Measurements from ENCODE around the gene ACSL6. TPM values are rescaled to one million over a fixed set of nuclear protein-coding genes. Genes with fewer than 3 reads are reported as not detected.
"Not testable (repeated sequence)": the region's sequence is repeated elsewhere in the genome, so short reads cannot be mapped to it uniquely, and the experiment has no call there.

The ACSL6 gene
- total RNA-seq, 2 experiments from 2014 or later: 20.8 to 21.5 TPM

DNA sequence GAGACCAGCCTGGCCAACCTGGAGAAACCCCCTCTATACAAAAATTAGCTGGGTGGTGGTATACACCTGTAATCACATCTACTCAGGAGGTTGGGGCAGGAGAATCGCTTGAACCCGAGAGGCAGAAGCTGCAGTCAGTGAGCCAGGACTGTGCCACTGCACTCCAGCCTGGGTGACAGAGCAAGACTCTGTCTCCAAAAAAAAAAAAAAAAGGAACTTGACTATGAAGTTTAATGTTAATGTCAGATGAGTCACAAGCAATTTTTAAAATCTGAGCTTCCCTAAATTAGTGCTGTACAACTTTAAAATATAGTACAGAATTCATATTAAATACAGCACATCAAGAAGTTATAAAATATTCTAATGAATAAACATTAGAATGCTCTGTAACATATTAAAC lies 67.5 kb downstream of the ACSL6 start:
- ChIA-PET CTCF (no interaction called here), POLR2A (no interaction called here)
- H3K4me3 Mint-ChIP-seq: no peak overlapping the region
- no peaks in the 10 kb centered on the region for H3K9me3 Mint-ChIP-seq (ENCODE audit: insufficient read depth)
- DNase-seq (no peak), ATAC-seq (no peak)
- H3K4me1 Mint-ChIP-seq (ENCODE audit: low read depth): no peaks in the 10 kb centered on the region
- H3K27me3 Mint-ChIP-seq (ENCODE audit: low read depth): peaks cover 3% of the 10 kb centered on the region
- no peaks in the 10 kb centered on the region for H3K36me3 Mint-ChIP-seq (ENCODE audit: low read depth)
- no peak overlapping the region for H3K27ac Mint-ChIP-seq

DNA sequence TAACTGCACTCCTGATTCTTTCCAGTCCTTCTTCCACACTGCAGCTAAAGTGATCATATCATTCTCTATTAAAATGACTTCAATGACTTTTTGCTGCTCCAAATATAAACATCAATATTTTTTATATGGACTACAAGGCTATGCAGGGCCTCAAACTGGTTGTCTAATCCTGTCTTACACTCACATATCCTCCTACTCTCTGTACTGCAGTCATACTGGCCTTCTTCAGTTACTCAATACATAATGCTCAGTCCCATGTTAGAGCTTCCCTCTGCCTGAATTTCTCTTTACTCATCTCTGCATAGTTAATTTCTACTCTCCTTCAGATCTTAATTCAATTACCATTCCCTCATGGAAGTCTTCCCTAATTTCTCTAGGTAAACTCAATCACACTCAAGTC lies 69.4 kb downstream of the ACSL6 start:
- H3K4me1 Mint-ChIP-seq (ENCODE audit: low read depth): no peaks in the 10 kb centered on the region
- H3K27ac Mint-ChIP-seq: no peak overlapping the region
- H3K27me3 Mint-ChIP-seq (ENCODE audit: low read depth): peaks cover 3% of the 10 kb centered on the region
- CTCF ChIA-PET: interaction anchor here (1.0 kb wide), 1 partner anchor 121 kb away, joined by 4 read pairs; no protein-coding TSS in a partner anchor
- ATAC-seq (no peak), DNase-seq (no peak)
- no peaks in the 10 kb centered on the region for H3K9me3 Mint-ChIP-seq (ENCODE audit: insufficient read depth)
- no peaks in the 10 kb centered on the region for H3K36me3 Mint-ChIP-seq (ENCODE audit: low read depth)
- POLR2A ChIA-PET: no interaction called here
- no peak overlapping the region for H3K4me3 Mint-ChIP-seq

DNA sequence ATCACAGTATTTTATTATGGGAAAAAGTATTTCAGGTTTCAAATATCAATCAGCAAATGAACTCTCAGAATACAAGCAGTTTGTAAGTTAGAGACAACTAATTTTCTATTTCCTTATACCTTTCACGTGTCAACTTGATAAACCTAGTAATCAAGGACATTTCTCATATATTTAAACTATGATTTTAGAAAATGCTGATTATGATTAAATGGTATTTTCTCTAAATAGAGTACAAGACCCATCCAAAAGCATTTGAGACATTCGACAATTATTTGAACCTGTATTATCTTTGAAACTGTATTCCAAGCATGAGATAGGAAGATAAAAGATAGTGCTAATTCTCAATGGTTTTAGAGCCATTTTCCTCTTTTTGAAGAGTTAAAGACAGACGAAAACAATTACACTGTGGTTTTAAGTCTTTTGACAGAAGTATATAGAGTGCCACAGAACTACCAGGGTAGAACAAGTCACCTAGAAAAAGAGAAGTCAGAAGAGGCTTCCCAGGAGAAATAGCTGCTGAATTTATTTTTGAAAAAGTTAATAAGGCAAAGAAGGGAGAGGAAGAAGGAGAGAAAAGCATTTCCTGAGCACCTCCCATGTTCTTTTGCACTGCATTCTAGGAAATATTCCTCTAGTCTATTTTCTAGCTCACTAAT lies 71.6 kb downstream of the ACSL6 start:
- Mint-ChIP-seq H3K9me3 (ENCODE audit: insufficient read depth) (no peaks in the 10 kb centered on the region), H3K27me3 (ENCODE audit: low read depth) (peaks cover 10% of the 10 kb centered on the region), H3K4me1 (ENCODE audit: low read depth) (no peaks in the 10 kb centered on the region), H3K27ac (no peak overlapping the region), H3K36me3 (ENCODE audit: low read depth) (no peaks in the 10 kb centered on the region), H3K4me3 (no peak overlapping the region)
- ChIA-PET POLR2A (no interaction called here), CTCF (no interaction called here)
- ATAC-seq (no peak), DNase-seq (no peak)

DNA sequence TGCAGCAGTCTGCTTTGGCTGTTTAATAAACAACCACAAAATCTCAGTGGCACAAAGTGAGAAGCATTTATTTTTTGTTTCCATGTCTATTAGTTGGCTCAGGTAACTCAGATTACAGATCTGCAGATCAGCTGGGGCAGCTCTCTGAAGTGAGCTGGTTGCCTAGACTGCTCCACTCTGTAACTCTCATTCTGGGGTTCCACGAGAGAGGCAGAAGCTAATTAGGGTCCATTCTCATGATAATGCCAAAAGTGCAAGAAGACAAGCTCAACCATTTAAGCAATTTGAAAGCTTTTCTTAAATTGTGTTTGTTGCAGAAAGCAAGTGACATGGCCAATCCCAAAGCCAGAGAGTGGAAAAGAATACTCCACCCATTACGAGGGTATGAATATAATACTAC lies 79.2 kb downstream of the ACSL6 start:
- H3K4me3 Mint-ChIP-seq: no peak overlapping the region
- peaks cover 4% of the 10 kb centered on the region for H3K36me3 Mint-ChIP-seq (ENCODE audit: low read depth)
- ATAC-seq (no peak), DNase-seq (no peak)
- H3K27ac Mint-ChIP-seq: no peak overlapping the region
- peaks cover 13% of the 10 kb centered on the region for H3K27me3 Mint-ChIP-seq (ENCODE audit: low read depth)
- ChIA-PET CTCF (no interaction called here), POLR2A (no interaction called here)
- no peaks in the 10 kb centered on the region for H3K4me1 Mint-ChIP-seq (ENCODE audit: low read depth)
- H3K9me3 Mint-ChIP-seq (ENCODE audit: insufficient read depth): peaks cover 31% of the 10 kb centered on the region

DNA sequence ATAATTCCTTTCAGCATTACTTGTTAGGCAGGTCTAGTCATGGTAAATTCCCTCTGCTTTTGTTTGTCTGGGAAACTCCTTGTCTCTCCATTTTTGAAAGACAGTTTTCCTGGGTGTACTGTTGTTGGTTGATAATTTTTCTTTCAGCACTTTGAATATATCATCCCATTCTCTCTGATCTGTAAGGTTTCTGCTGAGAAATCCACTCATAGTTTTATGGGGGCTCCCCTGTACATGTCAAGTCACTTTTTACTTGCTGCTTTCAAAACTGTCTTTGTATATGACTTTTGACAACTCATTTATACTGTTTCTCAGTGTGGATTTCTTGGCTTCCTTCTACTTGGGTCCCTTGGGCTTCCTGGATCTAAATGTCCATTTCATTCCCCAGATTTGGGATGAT lies 82.5 kb downstream of the ACSL6 start:
- POLR2A ChIA-PET: no interaction called here
- H3K27ac Mint-ChIP-seq: no peak overlapping the region
- H3K4me1 Mint-ChIP-seq (ENCODE audit: low read depth): no peaks in the 10 kb centered on the region
- CTCF ChIA-PET: no interaction called here
- peaks cover 8% of the 10 kb centered on the region for H3K27me3 Mint-ChIP-seq (ENCODE audit: low read depth)
- H3K36me3 Mint-ChIP-seq (ENCODE audit: low read depth): peaks cover 11% of the 10 kb centered on the region
- no peak overlapping the region for H3K4me3 Mint-ChIP-seq
- H3K9me3 Mint-ChIP-seq (ENCODE audit: insufficient read depth): peaks cover 50% of the 10 kb centered on the region
- no peak for ATAC-seq
- DNase-seq: no peak

DNA sequence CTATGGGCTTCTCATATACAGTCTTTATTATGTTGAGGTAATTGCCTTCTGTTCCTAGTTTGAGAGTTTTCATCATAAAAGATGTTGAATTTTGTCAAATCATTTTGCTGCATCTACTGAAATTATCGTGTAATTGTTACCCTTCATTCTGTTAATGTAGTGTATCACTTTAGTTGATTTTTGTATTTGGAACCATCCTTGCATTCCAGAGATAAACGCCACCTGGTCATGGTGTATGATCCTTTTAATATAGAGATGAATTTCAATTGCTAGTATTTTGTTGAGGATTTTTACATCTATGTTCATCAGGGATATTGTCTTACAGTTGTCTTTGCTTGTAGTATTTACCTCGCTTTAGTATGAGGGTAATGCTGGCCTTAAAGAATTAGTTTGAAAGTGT lies 85.3 kb downstream of the ACSL6 start:
- ChIA-PET POLR2A (no interaction called here), CTCF (no interaction called here)
- no peaks in the 10 kb centered on the region for H3K4me1 Mint-ChIP-seq (ENCODE audit: low read depth)
- no peak for DNase-seq
- no peak for ATAC-seq
- H3K27ac Mint-ChIP-seq: no peak overlapping the region
- H3K9me3 Mint-ChIP-seq (ENCODE audit: insufficient read depth): peaks cover 43% of the 10 kb centered on the region
- H3K27me3 Mint-ChIP-seq (ENCODE audit: low read depth): peaks cover 8% of the 10 kb centered on the region
- H3K36me3 Mint-ChIP-seq (ENCODE audit: low read depth): peaks cover 11% of the 10 kb centered on the region
- no peak overlapping the region for H3K4me3 Mint-ChIP-seq

DNA sequence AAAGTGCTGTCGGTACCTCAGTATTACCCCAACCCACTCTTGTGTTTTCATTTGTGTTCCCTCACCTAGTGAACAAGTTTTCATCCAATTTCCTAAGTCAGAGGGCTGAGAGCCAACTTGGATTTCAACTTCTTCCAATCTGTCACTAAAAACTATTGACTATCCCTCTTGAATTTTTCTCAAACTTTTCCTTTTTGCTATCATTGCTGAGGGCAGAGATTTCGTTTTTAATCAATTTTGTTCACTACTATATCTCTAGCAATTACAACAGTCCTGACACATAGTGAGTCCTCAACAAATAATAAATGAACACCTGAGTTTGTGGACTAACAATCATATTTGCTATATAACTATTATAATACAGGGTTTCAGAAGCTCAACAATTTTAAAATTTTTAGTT lies 95.0 kb downstream of the ACSL6 start:
- Mint-ChIP-seq H3K27me3 (ENCODE audit: low read depth) (peaks cover 14% of the 10 kb centered on the region), H3K27ac (no peak overlapping the region), H3K4me1 (ENCODE audit: low read depth) (no peaks in the 10 kb centered on the region), H3K36me3 (ENCODE audit: low read depth) (no peaks in the 10 kb centered on the region), H3K4me3 (no peak overlapping the region), H3K9me3 (ENCODE audit: insufficient read depth) (peaks cover 18% of the 10 kb centered on the region)
- ATAC-seq: no peak
- no peak for DNase-seq
- CTCF ChIA-PET: no interaction called here
- POLR2A ChIA-PET: no interaction called here

DNA sequence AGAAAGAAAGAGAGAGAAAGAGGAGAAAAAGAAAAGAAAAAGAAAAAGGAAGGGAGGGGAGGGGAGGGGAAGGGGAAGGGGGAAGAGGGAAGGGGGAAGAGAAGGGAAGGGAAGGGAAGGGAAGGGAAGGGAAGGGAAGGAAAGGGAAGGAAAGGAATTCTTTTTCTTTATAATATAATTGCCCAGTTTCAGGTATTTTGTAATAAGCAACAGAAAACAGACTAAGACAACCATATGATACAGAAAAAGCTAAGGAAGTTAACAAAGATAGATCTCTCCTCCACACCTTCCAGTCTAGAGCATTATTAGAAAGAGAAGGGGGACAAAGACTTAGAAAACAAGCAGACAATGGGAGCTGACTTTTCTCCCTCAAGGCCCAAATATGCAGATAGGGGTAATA lies 97.0 kb downstream of the ACSL6 start:
- Mint-ChIP-seq H3K36me3 (ENCODE audit: low read depth) (no peaks in the 10 kb centered on the region), H3K4me1 (ENCODE audit: low read depth) (no peaks in the 10 kb centered on the region), H3K4me3 (no peak overlapping the region), H3K9me3 (ENCODE audit: insufficient read depth) (peaks cover 12% of the 10 kb centered on the region), H3K27me3 (ENCODE audit: low read depth) (peaks cover 18% of the 10 kb centered on the region), H3K27ac (no peak overlapping the region)
- ATAC-seq (no peak), DNase-seq (no peak)
- ChIA-PET POLR2A (no interaction called here), CTCF (no interaction called here)

DNA sequence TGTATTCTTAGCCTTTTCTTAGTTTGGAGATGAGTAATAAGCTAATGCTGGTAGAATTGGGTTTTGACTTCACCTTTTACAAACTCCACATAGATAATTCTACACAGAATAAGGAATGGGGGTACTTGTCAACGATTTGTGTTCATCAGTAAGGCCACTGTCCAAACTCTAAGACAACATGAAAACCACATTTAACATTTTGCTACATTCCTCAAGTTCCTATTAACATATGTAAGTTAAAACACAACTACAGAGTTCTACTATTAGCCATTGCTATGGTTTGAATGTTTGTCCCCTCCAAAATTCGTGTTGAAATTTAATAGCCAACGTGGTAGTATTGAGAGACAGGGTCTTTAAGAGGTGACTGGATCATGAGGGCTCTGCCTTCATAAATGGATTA lies 97.9 kb downstream of the ACSL6 start:
- no peaks in the 10 kb centered on the region for H3K4me1 Mint-ChIP-seq (ENCODE audit: low read depth)
- peaks cover 20% of the 10 kb centered on the region for H3K27me3 Mint-ChIP-seq (ENCODE audit: low read depth)
- CTCF ChIA-PET: interaction anchor here (1.5 kb wide), 1 partner anchor 94 kb away, joined by 5 read pairs; no protein-coding TSS in a partner anchor
- POLR2A ChIA-PET: no interaction called here
- DNase-seq: no peak
- ATAC-seq: no peak
- H3K36me3 Mint-ChIP-seq (ENCODE audit: low read depth): peaks cover 3% of the 10 kb centered on the region
- H3K9me3 Mint-ChIP-seq (ENCODE audit: insufficient read depth): peaks cover 17% of the 10 kb centered on the region
- no peak overlapping the region for H3K4me3 Mint-ChIP-seq
- H3K27ac Mint-ChIP-seq: no peak overlapping the region

DNA sequence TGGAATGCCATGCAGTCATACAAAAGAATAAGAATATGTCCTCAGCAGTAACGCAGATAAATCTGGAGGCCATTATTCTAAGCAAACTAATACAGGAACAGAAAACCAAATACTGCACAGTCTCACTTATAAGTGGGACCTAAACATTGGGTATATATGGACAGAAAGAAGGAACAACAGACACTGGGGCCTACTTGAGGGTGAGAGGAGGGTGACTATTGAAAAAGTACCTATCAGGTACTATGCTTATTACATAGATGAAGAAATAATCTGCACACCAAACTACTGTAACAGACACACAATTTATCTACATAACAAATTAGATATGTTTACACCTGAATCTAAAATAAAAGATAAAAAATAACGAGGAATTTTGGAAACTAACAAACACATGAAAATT lies 104.8 kb downstream of the ACSL6 start:
- H3K4me1 Mint-ChIP-seq (ENCODE audit: low read depth): peaks cover 27% of the 10 kb centered on the region
- no peak overlapping the region for H3K27ac Mint-ChIP-seq
- H3K27me3 Mint-ChIP-seq (ENCODE audit: low read depth): peaks cover 8% of the 10 kb centered on the region
- no peak overlapping the region for H3K4me3 Mint-ChIP-seq
- DNase-seq (no peak), ATAC-seq (no peak)
- ChIA-PET POLR2A (no interaction called here), CTCF (no interaction called here)
- H3K9me3 Mint-ChIP-seq (ENCODE audit: insufficient read depth): peaks cover 55% of the 10 kb centered on the region
- H3K36me3 Mint-ChIP-seq (ENCODE audit: low read depth): peaks cover 44% of the 10 kb centered on the region

DNA sequence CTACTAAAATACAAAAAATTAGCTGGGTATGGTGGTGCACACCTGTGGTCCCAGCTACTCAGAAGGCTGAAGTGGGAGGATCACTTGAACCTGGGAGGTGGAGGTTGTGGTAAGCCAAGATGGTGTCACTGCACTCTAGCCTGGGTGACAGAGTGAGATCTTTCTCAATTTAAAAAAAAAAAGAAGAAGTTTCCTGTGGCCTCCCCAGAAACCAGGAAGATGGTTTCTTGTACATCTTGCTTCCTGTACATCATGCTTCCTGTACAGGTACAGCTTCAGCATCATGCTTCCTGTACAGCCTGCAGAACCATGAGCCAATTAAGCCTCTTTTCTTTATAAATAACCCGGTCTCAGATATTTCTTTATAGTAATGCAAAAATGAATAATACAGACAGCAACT lies 109.2 kb downstream of the ACSL6 start:
- CTCF ChIA-PET; H3K27me3 Mint-ChIP-seq (ENCODE audit: low read depth): not testable (repeated sequence)
- Mint-ChIP-seq H3K4me3 (peak overlapping the region; percentile 8), H3K36me3 (ENCODE audit: low read depth) (peaks cover 51% of the 10 kb centered on the region), H3K27ac (peak overlapping the region; percentile 94), H3K9me3 (ENCODE audit: insufficient read depth) (peaks cover 61% of the 10 kb centered on the region), H3K4me1 (ENCODE audit: low read depth) (peaks cover 38% of the 10 kb centered on the region)
- peak; percentile 86 for ATAC-seq
- POLR2A ChIA-PET: interaction anchor here (0.7 kb wide), 1 partner anchor 562 kb away, joined by 3 read pairs; no protein-coding TSS in a partner anchor
- DNase-seq: peak; percentile 58

Data from activated CD8-positive, alpha-beta T cell treated with anti-CD3 and anti-CD28 coated beads, Interleukin-2, amount 10 ng/mL, durations not matched to agents 7 days and 5 days (primary cell).